ENCODE results near the gene IKZF1. TPM values are rescaled to one million over a fixed set of nuclear protein-coding genes. Genes with fewer than 3 reads are reported as not detected.

The IKZF1 gene
- total RNA-seq, 2 donors from 2014 or later, result 290 to 416 TPM

Other genes starting within 250 kb of the IKZF1 start
- not detected for gene ZPBP, start 211.5 kb upstream of the IKZF1 start, total RNA-seq
- 10 to 100 TPM; 28.7 to 41.1 TPM for gene FIGNL1, start 145.6 kb downstream of the IKZF1 start, total RNA-seq

Measured in natural killer cell treated with Interleukin-12 subunit alpha and Interleukin-12 subunit beta and Interleukin-15 and Interleukin-18, amount 100 ng/mL, for 72 hours (primary cell).